ENCODE measurements around the gene MPL.

Gene MPL

DNA sequence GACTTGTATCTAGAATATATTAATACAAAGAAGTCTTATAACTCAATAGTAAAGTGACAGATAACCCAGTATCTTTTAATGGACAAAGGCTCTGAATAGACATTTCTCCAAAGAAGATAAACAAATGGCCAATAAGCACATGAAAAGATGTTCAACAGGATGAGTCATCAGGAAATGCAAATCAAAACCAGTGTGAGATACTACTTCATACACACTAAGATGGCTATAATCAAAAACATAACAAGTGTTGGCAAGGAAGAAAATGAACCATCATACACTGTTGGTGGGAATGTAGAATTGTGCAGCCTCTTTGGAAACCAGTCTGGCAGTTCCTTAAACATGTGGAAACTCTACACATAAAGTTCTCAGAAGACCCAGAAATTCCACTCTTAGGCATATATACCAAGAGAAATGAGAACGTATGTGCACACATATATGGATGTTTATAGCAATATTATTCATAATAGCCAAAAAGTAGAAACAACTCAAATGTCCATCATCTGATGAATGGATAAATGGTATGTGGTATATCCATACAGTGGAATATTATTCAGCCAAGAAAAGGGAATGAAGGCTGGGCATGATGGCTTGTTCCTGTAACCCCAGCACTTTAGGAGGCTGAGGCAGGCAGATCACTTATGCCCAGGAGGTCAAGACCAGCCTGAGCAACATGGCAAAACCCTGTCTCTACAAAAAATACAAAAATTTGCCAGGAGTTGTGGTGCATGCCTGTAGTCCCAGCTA, 9.9 kb upstream of the MPL start:
- no peak for DNase-seq

DNA sequence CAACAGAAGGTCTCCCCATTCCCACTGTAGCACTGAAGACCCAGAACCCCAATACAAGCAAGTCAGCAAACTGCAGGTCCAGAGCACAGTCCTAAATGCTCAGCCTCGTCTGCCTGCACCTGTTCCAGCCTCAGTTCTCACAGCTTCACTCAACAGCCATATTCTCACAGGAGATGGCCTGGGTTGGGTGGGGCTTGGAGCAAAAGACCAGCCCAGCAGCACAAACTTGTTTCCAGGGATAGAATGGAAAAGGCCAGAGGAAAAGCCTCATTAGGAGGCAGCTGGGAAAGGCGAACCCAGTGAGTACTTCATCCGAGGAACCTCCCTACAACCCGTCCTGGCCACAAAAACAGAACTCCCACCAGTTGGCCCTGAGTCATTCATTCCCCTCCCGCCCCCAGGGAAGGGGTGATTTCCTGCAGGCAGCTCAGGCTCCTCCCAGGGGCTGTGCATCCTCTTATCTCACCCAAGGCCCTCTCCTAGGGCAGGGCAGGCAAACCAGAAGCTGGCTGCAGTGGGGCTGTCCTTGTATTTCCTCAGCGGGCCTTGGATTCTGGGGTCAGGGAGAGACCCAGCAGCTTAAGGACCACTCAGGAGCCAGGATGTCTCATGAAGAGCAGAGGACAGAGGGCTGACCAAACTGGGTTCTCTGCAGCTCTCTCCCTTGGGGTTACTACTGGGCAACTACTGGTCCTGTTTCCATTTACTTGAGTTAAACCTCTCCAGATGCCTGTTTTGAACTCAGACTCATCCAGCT, 7.4 kb upstream of the MPL start:
- peak; percentile 79 for DNase-seq

DNA sequence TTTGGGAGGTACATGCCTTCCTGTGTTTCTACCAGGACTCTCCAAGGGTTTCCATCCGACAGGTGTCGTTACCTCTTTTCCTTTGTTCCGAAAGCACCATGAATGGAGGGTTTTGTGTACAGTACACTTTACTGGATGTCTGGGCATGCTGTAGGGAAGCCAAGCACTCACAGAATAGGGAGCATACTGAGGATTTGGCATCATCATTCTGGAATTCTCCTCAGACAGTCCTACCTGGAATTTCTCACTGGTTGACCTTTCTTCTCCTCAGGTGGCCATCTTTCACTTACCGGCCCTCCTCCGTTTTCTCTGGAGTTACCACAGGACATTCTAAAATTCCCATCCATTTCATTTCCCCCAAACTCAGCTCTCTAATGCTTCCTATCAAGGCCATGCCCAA, 5.9 kb upstream of the MPL start:
- no peak for DNase-seq

DNA sequence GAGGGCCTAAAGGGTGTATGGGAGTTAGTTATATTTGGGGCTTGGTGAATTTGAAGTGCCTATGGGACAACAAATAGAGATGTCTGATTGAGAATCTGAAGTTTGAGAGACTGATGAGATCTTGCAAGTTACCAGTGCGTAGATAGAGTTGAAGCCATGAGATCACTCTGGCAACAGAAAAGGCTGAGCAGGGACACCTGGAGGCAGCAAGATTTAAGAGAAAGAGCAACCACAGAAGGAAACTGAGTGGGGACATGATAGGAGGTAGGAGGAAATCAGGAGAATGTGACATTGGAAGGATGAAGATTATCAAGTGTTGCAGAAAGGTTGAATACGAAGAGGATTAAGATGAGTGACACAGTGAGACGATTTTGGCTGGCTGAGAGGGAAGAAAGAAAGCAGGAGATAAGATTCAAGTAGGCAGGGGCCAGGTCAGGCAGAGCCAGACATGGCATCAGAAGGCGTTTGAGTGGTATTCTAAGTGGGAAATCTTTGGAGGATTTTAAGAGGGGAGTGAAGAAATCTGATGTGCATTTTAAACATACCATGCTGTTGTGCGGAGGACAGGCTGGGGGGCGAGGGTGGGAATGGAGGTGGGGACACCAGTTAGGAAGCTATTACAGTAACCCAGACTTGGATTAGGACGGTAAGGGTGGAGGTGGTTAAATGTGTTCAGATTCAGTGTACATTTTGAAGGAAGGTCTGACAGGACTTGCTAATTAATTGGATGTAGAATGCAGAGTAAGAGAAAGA, 3.0 kb upstream of the MPL start:
- DNase-seq: peak; percentile 17

DNA sequence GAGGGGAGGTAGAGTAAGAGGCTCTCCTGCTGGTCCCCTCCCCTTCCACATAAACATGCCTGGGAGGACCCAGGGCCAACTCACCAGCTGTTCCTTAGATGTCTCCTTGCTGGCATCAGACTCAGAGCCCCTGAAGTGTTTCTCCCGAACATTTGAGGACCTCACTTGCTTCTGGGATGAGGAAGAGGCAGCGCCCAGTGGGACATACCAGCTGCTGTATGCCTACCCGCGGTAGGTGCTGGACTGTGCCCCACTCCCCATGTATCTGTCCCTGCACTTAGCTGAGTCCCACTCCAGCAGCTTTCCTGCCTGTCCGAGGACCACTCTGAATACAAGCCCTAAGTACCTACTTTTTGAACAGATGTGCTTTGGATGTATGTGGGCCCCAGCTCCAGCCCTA, 383 bp downstream of the MPL start:
- DNase-seq: no peak

DNA sequence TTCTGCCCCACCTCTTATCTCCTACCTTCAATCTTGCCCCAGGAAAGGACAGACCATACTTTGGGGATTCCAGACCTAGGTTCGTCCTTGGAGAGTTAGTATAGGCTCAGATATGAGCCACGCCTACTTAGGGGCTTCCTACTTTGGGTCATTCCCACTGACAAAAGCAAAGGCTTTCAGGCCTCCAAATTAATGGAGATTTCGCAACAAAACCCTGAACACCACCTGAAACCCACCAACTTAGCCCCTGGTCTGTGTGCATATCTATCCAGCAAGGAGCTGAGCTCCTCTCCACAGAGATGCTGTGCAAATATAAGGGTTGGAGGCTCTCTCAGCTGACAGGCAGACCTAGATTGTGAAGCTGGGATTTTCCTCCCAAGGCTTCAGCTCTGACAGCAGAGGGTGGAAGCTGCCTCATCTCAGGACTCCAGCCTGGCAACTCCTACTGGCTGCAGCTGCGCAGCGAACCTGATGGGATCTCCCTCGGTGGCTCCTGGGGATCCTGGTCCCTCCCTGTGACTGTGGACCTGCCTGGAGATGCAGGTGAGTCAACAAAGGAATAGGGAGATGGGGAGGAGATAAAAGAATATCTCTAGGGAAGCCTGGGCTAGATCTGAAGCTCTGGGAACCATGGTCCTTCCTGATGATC, 2.1 kb downstream of the MPL start:
- DNase-seq: no peak

DNA sequence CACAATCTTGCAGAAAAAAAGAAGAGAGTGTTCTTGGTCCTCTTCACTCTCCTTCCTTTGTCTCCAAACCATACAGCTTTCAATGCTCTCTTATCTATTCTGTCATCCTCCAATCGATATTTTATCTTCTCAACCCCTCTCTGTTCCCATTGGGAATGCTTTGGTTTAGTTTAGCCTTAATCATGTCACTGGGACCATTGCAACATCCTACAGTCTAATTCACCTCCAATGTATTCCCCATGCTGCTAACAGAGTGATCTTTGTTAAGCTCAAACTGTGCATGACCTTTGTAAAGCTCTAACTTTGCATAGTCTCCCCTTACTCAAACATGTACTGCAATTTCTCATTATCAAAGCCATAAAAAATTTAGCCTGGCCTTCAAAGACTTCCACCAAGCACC, 2.9 kb downstream of the MPL start:
- DNase-seq: no peak

DNA sequence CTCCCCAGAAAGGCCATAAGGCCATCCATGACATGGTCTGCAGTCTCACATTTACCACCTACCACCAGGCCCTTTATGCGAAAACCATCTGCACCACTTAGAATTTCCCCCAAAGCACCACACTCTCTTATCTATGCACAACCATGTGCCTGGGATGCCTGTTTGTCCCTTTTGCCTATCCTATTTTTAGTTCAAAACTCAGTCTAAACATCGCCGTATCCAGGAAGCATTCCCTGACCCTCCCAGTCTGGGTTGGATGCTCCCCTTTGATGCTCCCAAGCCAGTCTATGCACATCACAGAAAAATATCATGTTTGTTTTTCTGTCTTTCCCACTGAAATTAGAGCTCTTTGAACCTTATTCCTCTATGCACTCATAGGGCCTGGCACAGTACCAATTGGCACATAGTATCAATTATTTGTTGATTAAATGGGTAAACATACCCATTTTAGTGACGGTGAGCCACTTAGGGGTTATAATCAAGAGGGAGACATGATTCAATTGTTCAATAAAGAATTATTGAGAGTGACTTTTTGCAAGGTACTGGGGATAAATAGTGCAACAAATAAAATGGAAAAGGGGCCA, 6.7 kb downstream of the MPL start:
- DNase-seq: no peak

DNA sequence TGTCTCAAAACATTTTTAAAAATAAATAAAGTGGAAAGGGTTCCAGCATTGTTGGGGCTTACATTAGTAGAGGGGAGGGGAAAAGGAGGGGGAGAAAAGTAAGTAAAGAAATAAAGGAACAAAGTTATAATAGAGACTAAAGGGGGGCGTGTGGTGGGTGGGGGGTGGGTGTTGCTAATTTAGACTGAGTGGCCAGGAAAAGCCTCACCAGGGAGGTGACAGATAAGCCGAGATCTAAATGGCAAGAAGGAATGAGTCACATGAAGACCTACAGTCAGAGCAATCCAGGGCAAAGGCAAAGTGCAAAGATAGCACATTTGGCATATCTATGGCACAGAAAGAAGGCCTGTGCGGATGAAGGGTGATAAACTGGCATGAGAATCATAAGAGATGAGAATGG, 7.5 kb downstream of the MPL start:
- DNase-seq: no peak

DNA sequence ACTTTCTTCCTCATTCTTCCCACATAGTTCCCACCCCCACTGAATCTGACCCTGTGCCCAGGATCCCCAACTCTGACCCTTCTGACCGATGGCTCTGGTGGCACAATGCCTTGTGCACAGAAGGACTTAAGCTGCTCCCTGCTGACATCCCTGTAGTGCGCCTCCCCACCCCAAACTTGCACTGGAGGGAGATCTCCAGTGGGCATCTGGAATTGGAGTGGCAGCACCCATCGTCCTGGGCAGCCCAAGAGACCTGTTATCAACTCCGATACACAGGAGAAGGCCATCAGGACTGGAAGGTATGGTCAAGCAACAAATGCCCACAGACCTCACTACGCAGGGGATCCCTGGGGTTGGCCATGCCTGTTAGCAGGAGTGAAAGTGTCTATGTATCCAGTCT, 9.0 kb downstream of the MPL start:
- no peak for DNase-seq

DNA sequence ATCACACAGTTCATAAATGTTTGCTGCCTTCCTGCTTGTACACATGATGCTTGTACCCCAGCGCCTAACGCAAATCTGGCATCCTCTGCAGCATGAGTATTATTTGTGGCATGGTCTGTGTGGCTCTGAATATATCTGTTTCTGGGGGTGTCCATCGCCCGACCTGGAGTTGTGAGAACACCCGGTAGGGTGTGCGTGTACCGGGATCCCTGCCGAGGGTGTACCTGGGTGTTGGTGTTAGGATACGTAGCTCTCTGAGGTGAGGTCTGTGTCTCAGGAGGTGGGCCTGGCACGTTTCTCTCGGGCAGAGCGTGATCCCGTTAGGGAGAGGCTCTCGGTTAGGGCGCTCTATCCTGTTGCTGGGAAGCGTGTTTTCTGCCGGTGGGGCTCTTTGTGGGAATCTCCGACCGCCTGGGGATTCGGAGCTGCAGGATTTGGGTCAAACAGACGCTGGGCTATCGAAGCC, 10.8 kb downstream of the MPL start:
- DNase-seq: no peak

DNA sequence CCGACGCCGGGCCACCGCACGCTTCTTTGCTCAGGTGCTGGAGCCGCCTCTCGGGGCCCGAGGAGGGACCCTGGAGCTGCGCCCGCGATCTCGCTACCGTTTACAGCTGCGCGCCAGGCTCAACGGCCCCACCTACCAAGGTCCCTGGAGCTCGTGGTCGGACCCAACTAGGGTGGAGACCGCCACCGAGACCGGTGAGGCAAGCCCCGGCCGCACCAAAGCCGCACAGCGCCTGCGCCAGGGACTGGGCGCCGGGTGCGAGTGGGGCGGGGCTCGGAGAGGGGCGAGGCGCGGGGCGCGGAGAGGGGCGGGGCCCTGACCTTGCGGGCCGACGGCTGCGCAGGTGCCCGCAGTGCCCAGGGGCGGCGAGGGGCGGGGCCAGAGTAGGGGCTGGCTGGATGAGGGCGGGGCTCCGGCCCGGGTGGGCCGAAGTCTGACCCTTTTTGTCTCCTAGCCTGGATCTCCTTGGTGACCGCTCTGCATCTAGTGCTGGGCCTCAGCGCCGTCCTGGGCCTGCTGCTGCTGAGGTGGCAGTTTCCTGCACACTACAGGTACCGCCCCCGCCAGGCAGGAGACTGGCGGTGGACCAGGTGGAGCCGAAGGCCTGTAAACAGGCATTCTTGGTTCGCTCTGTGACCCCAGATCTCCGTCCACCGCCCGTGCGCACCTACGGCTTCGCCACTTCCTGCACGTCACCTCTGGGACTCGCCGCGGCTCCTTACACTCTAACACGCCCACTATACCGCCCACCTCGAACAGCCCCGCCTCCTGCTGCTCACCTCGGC, 11.4 kb downstream of the MPL start:
- DNase-seq: peak; percentile 77

DNA sequence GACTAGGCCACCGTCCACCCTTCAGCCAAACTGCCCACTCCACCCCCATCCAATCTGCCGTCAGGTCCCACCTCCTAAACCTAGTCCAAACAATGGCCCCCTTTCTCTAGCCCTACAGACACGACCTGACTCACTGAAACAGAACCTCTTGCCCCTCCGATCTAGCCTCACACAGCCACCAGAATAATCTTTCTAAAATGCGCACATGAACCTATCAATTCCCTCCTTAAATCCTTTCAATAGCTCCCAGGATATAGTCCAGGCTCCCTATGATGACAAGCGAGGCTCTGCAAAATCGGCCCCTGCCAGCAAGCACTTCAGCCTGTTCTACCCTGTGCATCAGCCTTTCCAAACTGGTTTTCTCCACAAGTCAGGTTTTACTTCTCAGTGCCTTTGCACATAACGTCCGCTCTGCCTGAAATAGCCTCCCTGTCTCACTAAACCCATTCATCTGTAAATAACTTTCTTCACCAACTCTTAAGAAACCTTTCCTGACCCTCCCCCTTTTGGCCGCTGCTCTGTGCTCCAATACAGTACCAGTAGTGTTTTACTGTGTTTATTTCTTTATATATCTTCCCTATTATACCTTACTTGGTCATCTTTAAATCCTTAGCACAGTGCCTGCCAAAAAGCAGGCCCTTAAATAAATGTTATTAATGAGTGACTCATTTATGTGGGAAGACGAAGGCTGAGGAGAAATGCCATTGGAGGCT, 12.1 kb downstream of the MPL start:
- DNase-seq: no peak

DNA sequence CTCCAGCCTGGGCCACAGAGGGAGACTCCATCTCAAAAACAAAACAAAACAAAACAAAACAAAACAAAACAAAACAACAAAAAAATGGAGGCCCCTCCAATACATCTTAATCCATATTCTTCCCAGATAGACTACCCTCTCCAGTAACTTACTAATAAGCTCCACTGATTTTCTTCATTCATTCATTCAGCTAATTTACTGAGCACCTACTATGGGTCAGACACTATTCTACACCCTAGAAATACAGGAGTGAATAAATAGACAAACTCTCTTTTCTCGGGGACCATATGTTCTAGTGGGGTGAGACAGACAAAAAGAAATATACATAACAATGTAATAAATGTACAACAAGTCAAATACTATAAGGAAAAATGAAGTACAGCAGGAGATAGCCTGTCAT, 13.4 kb downstream of the MPL start:
- DNase-seq: no peak

DNA sequence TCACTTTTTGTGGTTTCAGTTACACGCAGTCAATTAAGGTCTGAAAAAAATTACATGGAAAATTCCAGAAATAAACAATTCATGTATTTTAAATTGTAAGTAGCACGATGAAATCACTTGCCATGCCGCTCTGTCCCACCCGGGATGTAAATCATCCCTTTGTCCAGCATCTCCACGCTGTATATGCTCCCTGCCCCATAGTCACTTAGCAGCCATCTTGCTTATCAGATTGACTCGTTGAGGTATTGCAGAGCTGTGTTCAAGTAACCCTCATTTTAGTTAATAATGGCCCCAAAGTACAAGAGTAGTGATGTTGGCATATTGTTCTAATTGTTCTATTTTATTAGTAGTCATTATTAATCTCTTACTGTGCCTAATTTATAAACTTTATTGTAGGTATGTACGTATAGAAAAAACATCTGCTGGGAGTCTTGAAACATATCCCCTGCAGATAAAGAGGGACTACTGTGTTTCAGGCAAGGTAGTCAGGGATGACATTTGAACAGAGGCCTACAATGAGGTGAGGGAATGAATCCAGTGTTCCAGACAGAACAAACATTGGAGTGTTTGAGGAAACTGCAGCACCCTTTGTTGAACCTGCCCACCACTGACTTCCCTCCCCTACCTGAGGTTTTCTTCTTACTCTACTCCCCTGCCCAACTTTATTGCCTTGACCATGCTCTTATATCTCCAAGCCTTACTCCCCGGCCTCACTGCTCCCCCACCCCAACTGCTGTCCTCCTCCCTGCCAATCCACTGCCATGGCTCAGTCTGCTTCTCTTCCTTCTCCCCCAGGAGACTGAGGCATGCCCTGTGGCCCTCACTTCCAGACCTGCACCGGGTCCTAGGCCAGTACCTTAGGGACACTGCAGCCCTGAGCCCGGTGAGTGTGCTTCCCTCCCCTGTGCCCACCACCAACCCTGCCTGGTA, 14.1 kb downstream of the MPL start:
- no peak for DNase-seq

DNA sequence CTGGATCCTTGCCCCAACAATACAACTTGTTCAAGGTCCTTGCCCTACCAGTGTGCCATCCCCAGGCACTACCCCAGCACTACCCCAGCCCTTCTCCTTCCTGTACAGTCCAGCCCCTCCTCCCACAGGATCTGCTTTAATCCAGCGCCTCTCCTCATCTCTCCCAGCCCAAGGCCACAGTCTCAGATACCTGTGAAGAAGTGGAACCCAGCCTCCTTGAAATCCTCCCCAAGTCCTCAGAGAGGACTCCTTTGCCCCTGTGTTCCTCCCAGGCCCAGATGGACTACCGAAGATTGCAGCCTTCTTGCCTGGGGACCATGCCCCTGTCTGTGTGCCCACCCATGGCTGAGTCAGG, 14.7 kb downstream of the MPL start:
- DNase-seq: no peak

DNA sequence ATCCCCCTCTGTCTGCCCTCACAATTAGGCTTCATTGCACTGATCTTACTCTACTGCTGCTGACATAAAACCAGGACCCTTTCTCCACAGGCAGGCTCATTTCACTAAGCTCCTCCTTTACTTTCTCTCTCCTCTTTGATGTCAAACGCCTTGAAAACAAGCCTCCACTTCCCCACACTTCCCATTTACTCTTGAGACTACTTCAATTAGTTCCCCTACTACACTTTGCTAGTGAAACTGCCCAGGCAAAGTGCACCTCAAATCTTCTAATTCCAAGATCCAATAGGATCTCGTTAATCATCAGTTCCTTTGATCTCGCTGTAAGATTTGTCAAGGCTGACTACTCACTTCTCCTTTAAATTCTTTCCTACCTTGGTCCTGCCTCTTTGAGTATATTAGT, 15.3 kb downstream of the MPL start:
- no peak for DNase-seq

DNA sequence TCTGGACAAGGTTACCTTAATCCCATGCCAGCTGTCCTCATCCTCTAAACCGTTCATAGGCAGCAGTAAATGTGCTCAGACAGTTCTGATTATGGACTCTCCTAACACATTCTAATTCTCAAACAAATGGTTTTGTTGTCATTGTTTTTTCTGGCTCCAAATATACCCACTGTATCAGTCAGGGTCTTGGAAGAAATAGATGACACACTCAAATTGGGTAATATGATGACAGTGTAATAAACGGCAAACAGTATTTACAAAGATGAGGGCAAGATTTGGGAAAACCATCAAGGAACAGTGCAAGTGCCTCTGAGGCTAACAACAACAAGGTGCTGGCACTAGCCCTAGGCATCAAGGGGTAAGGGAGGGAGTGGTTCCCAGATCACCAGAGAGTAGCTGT, 16.9 kb downstream of the MPL start:
- no peak for DNase-seq

DNA sequence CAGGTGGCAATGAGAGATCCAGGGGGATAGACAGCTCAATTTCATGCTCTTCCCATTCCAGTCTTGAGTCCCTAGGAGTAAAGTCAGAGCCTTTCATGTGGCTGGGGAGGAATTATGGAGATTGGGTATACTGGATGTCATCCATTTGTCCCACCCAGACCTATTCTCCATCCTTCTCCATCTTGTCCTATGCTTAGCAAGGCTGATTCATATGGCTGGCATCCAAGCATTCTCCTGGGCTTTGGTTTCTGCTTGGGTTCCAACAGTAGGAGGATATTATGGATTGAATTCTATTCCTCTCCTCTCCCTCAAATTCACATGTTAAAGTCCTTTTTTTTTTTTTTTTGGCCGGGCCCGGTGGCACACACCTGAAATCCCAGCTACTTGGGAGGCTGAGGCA, 17.3 kb downstream of the MPL start:
- no peak for DNase-seq

DNA sequence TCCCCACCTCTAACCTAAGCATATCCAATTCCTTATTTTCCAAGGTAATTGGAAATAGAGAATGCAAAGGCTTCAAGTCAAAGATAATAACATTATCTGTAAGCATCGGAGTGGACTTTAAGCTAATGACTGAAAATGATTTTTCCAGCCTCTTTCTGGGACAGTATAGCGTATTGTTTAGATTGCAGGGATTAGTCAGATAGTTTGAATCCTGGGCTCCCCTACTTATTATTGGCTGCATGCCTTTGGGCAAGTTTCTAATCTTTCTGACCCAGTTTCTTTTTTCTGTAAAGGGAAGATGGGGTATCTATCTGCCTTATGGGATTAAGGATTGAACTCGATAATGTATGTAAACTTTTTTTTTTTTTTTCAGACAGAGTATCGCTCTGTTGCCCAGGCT, 19.6 kb downstream of the MPL start:
- DNase-seq: no peak

All from activated effector memory CD4-positive, alpha-beta T cell treated with anti-CD3 and anti-CD28 coated beads, Interleukin-2, amount 50 U/mL, for 16 hours (primary cell).